Stimulated activated CD4-positive, alpha-beta T cell treated with anti-CD3 and anti-CD28 coated beads, TNF-alpha, amount 100 ng/mL, for 48 hours (primary cell): ENCODE measurements around the gene LRRC43.

Experiments
- DNase-seq, 3 donors: peaks; one replicate each; pipeline ENCODE4 v3.0.0-alpha.2; 2020; ENCODE audit warnings: low read depth in 3 of 3

The LRRC43 gene

GRCh38 chr12:122182887-122183587 lies at the start of gene LRRC43:
Gene LRRC43, plus strand, starts transcription at chr12:122183123. Its CDS starts 22 bp downstream, at chr12:122183145.
- no peak for DNase-seq

- no peak for DNase-seq
These were observed 49.6 kb upstream of the LRRC43 start for GRCh38 chr12:122133192-122133950.

- DNase-seq, result no peak
These were observed 47.4 kb upstream of the LRRC43 start for GRCh38 chr12:122135437-122136031.

- DNase-seq, result no peak
These were observed 45.7 kb upstream of the LRRC43 start for GRCh38 chr12:122137229-122137628.

- DNase-seq, result no peak
These were observed 45.2 kb upstream of the LRRC43 start for GRCh38 chr12:122137681-122138080.

- DNase-seq, result no peak
These were observed 44.7 kb upstream of the LRRC43 start for GRCh38 chr12:122138181-122138580.

GRCh38 chr12:122138616-122139015 lies 44.3 kb upstream of the LRRC43 start:
- DNase-seq, result no peak

- DNase-seq, result no peak
These were observed 43.7 kb upstream of the LRRC43 start for GRCh38 chr12:122139266-122139665.

GRCh38 chr12:122139941-122140340 lies 43.0 kb upstream of the LRRC43 start:
- no peak for DNase-seq

- no peak for DNase-seq
These were observed 42.3 kb upstream of the LRRC43 start for GRCh38 chr12:122140467-122141257.

GRCh38 chr12:122141911-122142725 lies 40.8 kb upstream of the LRRC43 start:
- DNase-seq, result no peak

GRCh38 chr12:122142857-122143256 lies 40.1 kb upstream of the LRRC43 start:
- DNase-seq, result no peak

- no peak for DNase-seq
These were observed 38.0 kb upstream of the LRRC43 start for GRCh38 chr12:122144885-122145284.

GRCh38 chr12:122145505-122146330 lies 37.2 kb upstream of the LRRC43 start:
- DNase-seq, result no peak

- no peak for DNase-seq
These were observed 35.2 kb upstream of the LRRC43 start for GRCh38 chr12:122147514-122148290.

- DNase-seq, result no peak
These were observed 34.3 kb upstream of the LRRC43 start for GRCh38 chr12:122148657-122149056.

GRCh38 chr12:122150127-122150681 lies 32.7 kb upstream of the LRRC43 start:
- DNase-seq, result no peak

- DNase-seq, result no peak
These were observed 30.2 kb upstream of the LRRC43 start for GRCh38 chr12:122152754-122153153.

- DNase-seq, result no peak
These were observed 27.2 kb upstream of the LRRC43 start for GRCh38 chr12:122155705-122156104.
